GM18526 (cell line): ENCODE data around the gene FANK1.

ENCODE experiments used
- POLR2A ChIP-seq: IDR thresholded peaks from 3 replicates; pipeline ENCODE4 v1.6.1; 2011; ENCODE audit not compliant: insufficient read length; ENCODE audit errors: extremely low read depth

The FANK1 gene

DNA sequence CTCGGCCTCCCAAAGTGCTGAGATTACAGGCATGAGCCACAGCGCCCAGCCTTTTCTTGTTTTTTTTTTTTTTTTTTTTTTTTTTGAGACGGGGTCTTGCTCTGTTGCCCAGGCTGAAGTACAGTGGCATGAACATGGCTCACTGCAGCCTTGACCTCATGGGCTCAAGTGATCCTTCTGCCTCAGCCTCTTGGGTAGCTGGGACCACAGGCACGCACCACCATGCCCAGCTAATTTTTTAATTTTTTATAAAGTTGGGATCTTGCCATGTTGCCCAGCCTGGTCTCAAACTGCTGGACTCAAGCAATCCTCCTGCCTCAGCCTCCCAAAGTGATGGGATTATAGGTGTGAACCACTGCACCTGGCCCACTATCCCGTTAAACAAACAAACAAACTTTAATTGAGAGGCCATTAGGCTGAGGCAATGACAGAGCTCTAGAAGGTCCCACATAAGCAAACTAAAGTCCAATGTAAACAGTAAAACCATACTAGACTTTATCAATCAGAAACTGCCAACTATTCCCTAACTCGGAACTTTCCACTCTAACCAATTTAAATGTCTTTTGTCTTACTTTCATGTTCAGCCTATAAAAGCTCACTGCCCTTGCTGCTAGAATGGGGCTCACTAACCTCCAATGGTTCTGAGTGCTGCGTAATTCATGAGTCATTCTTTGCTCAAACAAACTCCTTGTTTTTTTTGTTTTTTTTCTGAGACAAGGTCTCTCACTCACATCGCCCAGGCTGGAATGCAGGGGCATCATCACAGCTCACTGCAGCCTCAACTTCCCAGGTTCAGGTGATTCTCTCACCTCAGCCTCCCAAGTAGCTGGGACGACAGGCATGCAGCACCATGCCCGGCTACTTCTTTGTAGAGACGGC lies 17.2 kb upstream of the FANK1 start:
- TF ChIP-seq POLR2A = no peak

DNA sequence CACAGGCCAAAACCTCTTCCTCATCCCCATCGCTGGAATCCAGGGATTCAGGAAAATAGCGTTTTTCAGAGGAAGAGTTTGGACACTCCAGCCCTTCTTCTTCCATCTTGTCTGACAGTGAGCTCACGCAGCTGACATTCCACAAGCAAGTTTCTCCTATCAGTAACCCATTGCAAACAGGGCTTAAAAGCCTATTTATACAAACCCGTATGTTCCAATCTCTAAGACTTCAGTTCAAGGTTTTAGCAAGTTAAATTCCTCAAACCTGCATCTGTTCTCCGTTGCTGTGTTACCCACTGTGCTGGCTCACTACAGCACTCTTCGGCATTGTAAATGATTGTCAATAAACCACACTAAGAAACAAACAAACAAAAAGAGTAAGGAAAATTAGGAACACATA lies 15.6 kb upstream of the FANK1 start:
- no peak for TF ChIP-seq POLR2A

DNA sequence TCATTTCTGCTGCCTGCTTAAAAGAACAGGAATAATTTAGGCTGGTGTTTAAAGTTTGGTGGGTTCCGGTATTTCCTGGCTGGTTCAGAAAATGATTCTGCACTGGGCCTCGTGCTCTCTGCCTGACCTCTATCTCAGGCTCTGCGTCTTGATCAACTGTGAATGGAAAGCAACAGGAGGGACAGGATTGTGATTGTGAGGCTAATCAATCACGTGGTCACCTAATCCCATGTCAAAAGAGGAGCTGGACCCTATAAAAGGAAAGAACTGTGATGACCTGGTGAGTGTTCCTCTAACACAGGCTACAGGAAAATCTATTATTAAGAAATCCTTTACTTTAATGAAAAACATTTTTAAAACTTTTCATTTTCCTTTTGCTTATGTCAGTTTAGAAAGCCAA lies 15.2 kb upstream of the FANK1 start, which contains the start of gene DHX32:
TSS of gene DHX32 (minus strand) at position 101 of the 400 bp plus-strand sequence. CDS start 468 bp downstream, outside the sequence.
- TF ChIP-seq POLR2A = no peak

DNA sequence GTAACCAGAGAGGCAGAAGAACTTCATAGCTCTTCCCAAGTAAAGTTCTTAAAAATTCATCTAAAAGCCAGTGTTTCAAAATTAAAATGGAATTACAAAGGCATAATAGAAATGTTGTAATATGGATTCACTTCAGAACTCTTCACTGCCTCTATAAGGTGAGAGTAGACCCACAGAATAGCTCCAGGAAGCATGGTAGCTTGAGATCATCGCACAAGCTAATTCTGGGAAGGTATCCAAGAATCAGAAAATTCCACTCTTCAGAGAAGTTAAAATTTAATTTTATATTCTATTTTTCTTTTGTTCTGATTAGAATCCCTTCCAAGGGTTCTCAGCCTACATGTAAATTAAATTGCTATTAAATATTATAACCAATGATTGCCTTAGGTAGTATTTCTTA lies 13.8 kb upstream of the FANK1 start:
- no peak for TF ChIP-seq POLR2A

DNA sequence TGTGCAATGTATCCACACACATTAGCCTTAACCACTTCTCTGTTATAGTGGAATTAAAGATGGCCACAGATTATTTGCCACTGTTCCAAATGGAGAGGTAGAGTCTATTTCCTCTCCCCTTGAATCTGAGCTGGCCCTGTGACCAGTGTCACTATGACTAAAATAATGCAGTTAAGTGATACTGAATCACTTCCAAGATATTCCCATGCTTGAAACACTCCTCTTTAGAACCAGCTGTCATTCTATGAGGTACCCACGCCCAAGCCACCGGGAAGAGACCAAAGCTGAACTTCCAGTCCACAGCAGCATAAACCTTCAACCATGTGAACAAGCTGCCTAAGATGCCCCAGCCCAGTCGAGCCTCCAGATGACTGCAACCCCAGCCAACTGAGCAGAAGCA lies 13.2 kb upstream of the FANK1 start:
- no peak for TF ChIP-seq POLR2A

DNA sequence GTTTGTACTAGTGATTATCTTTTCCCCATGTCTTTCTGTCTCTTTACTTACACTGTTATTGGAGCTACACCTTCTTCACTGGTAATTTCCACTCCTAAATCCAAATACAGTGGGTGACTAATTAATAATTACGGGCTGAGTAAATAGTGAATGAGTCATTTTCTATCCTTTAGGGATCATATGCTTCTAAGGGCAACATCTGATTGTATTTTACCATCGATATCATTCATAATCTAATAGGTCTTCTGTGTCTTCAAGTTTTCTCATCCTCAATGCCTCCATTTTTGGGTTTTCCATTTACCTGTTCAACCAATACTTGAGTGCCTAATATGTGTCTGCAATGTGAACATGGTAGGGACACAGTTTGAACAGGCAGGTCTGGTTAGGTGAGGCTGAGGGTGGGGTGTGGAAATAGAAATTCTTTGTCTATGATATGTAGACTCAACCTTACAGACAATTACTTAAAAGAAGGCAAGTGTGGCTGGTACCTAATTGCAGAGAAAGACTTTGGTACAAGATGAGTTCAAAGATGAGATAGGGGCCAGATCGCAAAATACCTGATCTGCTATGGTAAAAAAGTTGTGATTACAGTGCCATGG lies 9.4 kb upstream of the FANK1 start:
- TF ChIP-seq POLR2A = no peak

DNA sequence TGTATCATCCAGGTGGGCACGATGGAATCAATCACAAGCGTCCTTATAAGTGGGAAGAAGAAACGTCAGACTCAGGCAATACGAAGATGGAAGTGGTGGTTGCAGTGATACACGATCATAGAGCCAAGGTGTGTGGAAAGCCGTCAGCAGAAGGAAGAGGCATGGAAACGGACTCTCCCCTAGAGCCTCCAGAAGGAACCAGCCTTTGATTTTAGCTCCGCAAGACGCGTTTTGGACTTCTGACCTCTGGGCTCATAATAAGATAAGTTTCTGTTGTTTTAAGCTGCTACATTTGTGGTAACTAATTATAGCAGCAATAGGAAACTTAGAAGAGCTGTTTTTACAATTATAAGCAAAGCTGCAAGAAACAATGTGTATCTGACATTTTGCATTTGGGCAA lies 14.8 kb downstream of the FANK1 start:
- no peak for TF ChIP-seq POLR2A

DNA sequence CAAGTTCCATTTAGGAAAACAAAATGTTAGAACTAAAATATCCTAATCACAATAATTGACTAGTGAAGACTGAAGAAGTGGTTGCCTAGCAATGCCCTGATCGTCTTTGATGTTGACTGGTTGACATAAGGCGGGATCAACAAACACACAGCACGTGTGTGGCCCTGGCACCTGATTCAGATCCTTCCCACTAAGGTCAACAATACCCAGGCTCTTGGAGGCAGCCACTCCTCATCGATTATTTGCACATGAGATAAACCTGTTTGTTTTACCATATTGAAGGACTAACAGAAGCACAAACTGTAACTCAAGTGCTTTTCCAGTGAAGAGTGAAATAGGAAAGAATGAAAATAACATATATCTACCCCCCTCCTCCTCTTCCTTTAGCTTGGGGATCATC lies 15.6 kb downstream of the FANK1 start:
- no peak for TF ChIP-seq POLR2A

DNA sequence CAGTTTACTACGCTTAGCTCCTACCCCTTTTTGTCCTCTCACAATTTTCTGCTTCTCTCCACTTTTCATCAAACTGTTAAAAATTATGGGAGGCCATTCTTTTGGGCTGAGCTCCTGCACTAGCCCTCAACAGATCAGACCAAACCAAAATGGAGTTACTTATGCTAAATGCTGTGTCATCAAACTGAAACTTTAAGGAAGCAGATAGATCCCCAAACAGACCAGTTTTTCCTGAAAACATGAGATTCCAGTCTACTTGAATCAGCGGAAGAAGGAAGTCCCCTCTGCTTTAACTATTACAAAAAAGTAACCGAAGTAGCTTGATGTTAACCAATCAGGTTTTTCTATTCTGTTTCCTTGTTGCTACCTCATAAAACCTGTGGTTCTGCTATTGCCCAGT lies 20.6 kb downstream of the FANK1 start:
- no peak for TF ChIP-seq POLR2A

DNA sequence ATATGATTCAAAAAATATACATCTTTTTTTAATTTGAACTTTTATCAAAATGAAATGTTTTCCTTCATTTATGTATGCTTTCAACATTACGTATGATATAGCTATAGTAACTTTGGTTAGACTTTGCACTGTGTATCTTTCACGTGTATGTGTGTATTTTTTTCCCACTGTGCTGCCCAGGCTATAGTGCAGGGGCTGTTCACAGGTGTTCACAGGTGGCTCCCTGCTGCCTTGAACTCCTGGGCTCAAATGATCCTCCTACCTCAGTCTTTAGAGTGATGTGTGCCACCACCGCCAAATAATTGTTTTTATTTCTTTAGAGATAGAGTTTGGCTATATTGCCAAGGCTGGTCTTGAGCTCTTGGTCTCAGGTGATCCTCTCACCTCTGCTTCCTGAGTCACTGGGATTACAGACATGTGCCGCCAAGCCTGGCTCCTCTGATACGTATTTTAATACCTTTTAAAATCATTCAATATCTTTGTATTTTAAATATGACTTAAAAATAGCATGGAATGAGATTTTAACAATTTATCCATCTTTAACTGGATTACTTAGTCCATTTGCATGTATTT lies 29.0 kb downstream of the FANK1 start:
- TF ChIP-seq POLR2A = no peak

DNA sequence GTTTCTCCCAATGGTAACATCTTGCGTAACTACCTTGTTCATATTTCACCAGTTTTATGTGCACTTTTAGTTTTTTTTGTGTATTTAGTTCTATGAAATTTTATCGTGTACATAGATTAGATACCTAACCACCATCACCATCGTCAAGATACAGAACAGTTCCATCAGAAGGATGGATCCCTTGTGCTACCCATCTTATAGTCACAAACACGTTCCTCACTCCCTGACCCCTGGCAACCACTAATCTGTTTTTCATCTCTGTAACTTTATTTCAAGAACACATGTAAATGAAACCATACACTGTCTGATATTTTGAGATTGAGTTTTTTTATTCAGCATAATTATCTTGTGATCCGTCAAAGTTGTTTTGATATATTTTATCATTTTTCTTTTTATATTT lies 29.9 kb downstream of the FANK1 start:
- TF ChIP-seq POLR2A = no peak

DNA sequence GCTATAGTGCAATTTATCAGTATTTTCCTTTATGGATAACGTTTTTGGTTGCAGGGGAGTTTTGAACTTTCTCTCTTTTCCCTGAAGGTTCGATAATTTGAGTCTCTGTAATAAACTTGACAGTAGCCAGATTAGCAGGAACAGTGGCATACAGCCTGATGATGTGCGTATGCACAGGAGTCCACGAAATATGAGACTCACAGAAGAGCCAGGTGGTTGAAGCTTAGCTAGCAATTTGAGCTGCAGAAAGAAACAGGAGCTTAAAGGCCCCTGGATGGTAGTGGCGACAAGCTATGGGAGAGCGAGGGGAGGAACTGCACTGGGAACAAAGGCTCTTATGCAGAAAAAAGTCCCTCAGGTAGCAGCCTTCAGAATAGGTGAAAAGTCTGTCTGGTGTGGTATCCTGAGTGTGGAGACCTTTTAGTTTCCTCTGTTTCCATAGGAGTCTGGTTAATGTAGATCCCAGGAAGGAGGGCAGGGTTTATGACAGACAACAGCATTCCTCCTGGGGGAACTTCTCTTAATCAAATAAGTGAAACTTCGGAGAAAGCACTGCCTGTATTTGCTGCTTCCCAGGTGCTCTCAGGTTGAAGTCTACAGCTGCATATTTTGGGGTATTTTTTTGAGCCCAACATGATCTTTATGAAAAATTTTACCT lies 32.7 kb downstream of the FANK1 start:
- TF ChIP-seq POLR2A = no peak

DNA sequence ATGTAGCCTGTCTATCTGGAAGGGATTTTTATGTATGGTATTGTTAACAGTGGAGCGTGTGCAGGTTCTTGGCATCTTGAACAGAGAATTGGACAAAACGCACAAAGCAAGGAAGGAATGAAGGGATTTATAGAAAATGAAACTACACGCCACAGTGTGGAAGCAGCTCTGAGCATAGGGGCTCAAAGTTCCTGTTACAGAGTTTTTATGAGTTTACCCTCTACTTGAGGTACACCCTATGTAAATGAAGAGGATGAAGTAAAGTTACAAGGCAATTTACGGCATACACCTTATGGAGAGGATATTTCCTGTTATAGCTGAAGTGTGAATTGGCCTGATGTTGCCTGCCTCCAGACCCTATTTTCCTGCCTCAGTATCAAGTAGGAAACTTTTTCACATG lies 33.3 kb downstream of the FANK1 start:
- TF ChIP-seq POLR2A = no peak

DNA sequence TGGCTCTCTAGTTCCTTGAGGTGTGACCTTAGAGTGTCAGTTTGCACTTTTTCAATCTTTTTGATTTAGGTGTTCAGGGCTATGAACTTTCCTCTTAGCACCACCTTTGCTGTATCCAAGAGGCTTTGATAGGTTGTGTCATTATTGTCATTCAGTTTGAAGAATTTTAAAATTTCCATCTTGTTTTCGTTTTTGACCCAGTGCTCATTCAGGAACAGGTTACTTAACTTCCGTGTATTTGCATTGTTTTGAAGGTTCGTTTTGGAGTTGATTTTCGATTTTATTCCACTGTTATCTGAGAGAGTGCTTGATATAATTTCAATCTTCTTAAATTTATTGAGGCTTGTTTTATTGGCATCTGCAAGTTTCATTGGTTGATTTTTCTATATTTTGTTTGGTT lies 37.3 kb downstream of the FANK1 start:
- no peak for TF ChIP-seq POLR2A

DNA sequence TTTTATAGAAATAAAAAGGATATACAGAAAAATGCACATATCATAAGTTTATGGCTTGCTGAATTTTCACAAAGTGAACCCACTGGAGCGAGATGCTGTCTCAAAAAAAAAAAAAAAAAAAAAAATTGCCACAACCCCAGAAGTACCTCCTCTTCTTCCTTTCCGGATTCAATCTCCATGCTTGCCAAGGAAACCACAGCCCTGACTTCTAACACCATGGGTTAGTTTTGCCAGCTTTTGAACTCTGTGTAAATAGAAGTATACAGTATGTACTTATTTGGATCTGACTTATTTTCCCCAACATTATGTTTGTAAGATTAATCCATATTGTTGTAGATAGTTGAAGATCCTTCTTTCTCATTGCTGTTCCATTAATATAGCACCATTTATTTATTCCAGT lies 40.0 kb downstream of the FANK1 start:
- TF ChIP-seq POLR2A = no peak

DNA sequence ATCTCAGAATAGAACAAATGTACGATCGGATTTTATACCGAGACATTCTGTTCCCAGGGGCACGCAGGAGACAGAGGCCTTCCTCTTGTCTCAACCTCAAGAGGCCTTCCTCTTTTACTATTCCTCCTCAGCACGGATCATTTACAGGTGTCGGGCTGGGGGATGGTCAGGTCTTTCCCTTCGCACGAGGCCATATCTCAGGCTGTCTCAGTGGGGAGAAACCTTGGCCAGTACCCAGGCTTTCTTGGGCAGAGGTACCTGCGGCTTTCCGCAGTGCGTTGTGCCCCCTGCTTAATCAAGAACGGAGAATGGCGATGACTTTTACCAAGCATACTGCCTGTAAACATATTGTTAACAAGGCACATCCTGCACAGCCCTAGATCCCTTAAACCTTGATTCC lies 44.2 kb downstream of the FANK1 start:
- no peak for TF ChIP-seq POLR2A
